ENCODE data around the gene ZBTB7C. TPM values are rescaled to one million over a fixed set of nuclear protein-coding genes. Genes with fewer than 3 reads are reported as not detected.

ZBTB7C gene
- total RNA-seq, 1 experiment from 2014 or later: 0.33 TPM

DNA sequence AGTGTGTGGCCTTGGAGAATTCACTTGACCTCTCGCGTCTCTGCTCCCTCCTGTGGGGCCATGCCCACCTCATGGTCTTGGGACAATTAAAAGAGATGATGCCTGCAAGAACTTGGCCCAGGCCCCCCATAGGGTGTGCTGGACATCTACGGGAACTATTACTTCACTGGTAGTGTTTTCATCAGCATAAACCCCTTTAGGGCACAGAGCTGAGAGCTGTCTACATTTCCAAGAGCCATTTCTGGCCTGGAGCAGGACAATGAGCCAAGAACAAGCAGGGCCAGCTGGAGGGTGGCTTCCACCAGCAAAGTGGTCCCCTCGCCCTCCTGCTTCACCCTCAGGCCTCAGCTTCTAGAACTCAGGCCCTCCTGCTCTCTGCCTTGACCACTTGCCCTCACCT, 232.3 kb downstream of the ZBTB7C start:
- Histone ChIP-seq H3K27ac (ENCODE audit: insufficient read length, low read depth, low read length) (no peak overlapping the region), H3K14ac (ENCODE audit: insufficient read depth, low read length) (no peak overlapping the region; the same call in 1 of the 2 replicates), H3K23me2 (ENCODE audit: insufficient read length, low read depth, low read length, poor library complexity, severe bottlenecking) (no peaks in the 10 kb centered on the region), H2BK20ac (ENCODE audit: low read depth, low read length, poor library complexity, severe bottlenecking) (no peak overlapping the region), H3K23ac (ENCODE audit: insufficient read length, low read depth, low read length) (no peak overlapping the region), H4K91ac (ENCODE audit: insufficient read length, low read depth, low read length) (no peak overlapping the region), H3K79me2 (ENCODE audit: insufficient read depth, low read length) (no peaks in the 10 kb centered on the region), H4K8ac (replicated peaks; ENCODE audit: insufficient read length, low read depth, low read length) (no peak overlapping the region), H3T11ph (ENCODE audit: low read length) (no peak overlapping the region), H3K79me1 (ENCODE audit: insufficient read depth, low read depth, low read length, poor library complexity, severe bottlenecking) (no peaks in the 10 kb centered on the region), H2BK120ac (ENCODE audit: low read depth, low read length, poor library complexity, severe bottlenecking) (no peak overlapping the region), H2BK12ac (ENCODE audit: insufficient read length, low read depth, low read length) (no peak overlapping the region), H3K18ac (ENCODE audit: insufficient read length, low read depth, low read length) (no peak overlapping the region), H2AFZ (ENCODE audit: low read length) (no peak overlapping the region), H2BK15ac (ENCODE audit: low read depth, low read length) (no peak overlapping the region), H2BK5ac (ENCODE audit: insufficient read length, low read length) (no peak overlapping the region), H3K27me3 (ENCODE audit: insufficient read depth, low read length) (no peaks in the 10 kb centered on the region), H3K9me3 (ENCODE audit: control insufficient read depth, low read depth, low read length) (no peaks in the 10 kb centered on the region), H3K4ac (ENCODE audit: low read depth, low read length) (no peak overlapping the region), H2AK5ac (ENCODE audit: insufficient read length, low read length) (no peak overlapping the region), H4K5ac (ENCODE audit: insufficient read length, low read depth, low read length) (no peak overlapping the region), H3K4me1 (ENCODE audit: insufficient read depth, low read length) (peaks cover 5% of the 10 kb centered on the region; the same call in 1 of the 2 replicates), H3K4me2 (ENCODE audit: insufficient read depth, insufficient read length, low read length) (no peak overlapping the region), H4K20me1 (ENCODE audit: control insufficient read depth, insufficient read depth, insufficient read length) (peaks cover 4% of the 10 kb centered on the region), H3K9ac (ENCODE audit: extremely low read depth, insufficient read length, low read length) (no peak overlapping the region), H3K56ac (ENCODE audit: insufficient read length, low read depth, low read length) (no peak overlapping the region)
- H3K27ac Mint-ChIP-seq: peak overlapping the region in 1 of 3 experiments; percentile 52; a peak in 1 of 7 replicates
- no peaks in the 10 kb centered on the region; a peak in 1 of 7 replicates for H3K36me3 Mint-ChIP-seq (ENCODE audit: insufficient read depth in 1 of 3, low read depth in 3 of 3)
- no CpG with 5 or more reads among the region's 4 CpGs for WGBS (ENCODE audit: extremely low coverage, insufficient read length, low lambda C conversion rate)
- peaks cover 7% of the 10 kb centered on the region for H3K27me3 Mint-ChIP-seq (ENCODE audit: low read depth)
- TF ChIP-seq, protein P1, sequence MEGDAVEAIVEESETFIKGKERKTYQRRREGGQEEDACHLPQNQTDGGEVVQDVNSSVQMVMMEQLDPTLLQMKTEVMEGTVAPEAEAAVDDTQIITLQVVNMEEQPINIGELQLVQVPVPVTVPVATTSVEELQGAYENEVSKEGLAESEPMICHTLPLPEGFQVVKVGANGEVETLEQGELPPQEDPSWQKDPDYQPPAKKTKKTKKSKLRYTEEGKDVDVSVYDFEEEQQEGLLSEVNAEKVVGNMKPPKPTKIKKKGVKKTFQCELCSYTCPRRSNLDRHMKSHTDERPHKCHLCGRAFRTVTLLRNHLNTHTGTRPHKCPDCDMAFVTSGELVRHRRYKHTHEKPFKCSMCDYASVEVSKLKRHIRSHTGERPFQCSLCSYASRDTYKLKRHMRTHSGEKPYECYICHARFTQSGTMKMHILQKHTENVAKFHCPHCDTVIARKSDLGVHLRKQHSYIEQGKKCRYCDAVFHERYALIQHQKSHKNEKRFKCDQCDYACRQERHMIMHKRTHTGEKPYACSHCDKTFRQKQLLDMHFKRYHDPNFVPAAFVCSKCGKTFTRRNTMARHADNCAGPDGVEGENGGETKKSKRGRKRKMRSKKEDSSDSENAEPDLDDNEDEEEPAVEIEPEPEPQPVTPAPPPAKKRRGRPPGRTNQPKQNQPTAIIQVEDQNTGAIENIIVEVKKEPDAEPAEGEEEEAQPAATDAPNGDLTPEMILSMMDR (conservative IDR thresholded peaks at IDR 0.05): no peak
- peaks cover 18 to 19% of the 10 kb centered on the region in 2 experiments for H3K4me1 Mint-ChIP-seq
- no peak overlapping the region for H3K4me3 Mint-ChIP-seq
- DNase-seq: no peak
- no peaks in the 10 kb centered on the region; a peak in 1 of 5 replicates for H3K9me3 Mint-ChIP-seq

Measured in H9 (cell line).